ENCODE measurements around the gene FILIP1L. TPM values are rescaled to one million over a fixed set of nuclear protein-coding genes. Genes with fewer than 3 reads are reported as not detected.

FILIP1L gene
- total and polyA plus RNA-seq, 11 donors: 18.2 to 120 (median 77.3) TPM

GRCh38 chr3:99911433-99911832, 202.9 kb downstream of the FILIP1L start:
- WGBS, 4 donors: 71 to 92% (median 73%) methylated on average over 3 of the region's 3 CpGs
- TF ChIP-seq CTCF (IDR thresholded peaks at IDR 0.05) (no peak), POLR2A (IDR thresholded peaks at IDR 0.05) (no peak)
- H3K27me3 ChIP-seq: no peaks in the 10 kb centered on the region
- H3K4me1 ChIP-seq: peaks cover 0 to 6% (median 0%) of the 10 kb centered on the region in 12 donors
- intact Hi-C loops (cut with DNase I): no loop called here
- H3K9me3 ChIP-seq: no peaks in the 10 kb centered on the region
- H3K4me3 ChIP-seq: no peak overlapping the region
- DNase-seq (no peak), ATAC-seq (no peak)
- H3K27ac ChIP-seq: peak overlapping the region in 3 of 12 donors; percentile 10 to 37 (median 23)
- H3K36me3 ChIP-seq: no peaks in the 10 kb centered on the region

- Histone ChIP-seq H3K4me3 (no peak overlapping the region), H3K4me1 (peaks cover 0 to 6% (median 0%) of the 10 kb centered on the region in 12 donors), H3K27me3 (no peaks in the 10 kb centered on the region), H3K36me3 (no peaks in the 10 kb centered on the region), H3K9me3 (no peaks in the 10 kb centered on the region), H3K27ac (peak overlapping the region in 1 of 12 donors; percentile 10)
- ATAC-seq (peak in 1 of 4 donors; percentile 24), DNase-seq (no peak)
- intact Hi-C loops (cut with DNase I): no loop called here
- WGBS, 4 donors: 66 to 79% (median 72%) methylated on average over 4 of the region's 4 CpGs
- TF ChIP-seq POLR2A (IDR thresholded peaks at IDR 0.05) (no peak), CTCF (IDR thresholded peaks at IDR 0.05) (no peak)
These were observed 203.5 kb downstream of the FILIP1L start for GRCh38 chr3:99910752-99911290.

GRCh38 chr3:99909714-99910495, 204.4 kb downstream of the FILIP1L start:
- H3K36me3 ChIP-seq: no peaks in the 10 kb centered on the region
- intact Hi-C loops (cut with DNase I): no loop called here
- ATAC-seq: no peak

More at GRCh38 chr3:99909714-99910495, 204.4 kb downstream of the FILIP1L start:
- no peak overlapping the region for H3K4me3 ChIP-seq
- TF ChIP-seq CTCF (IDR thresholded peaks at IDR 0.05): no peak
- no peak for TF ChIP-seq POLR2A (IDR thresholded peaks at IDR 0.05)
- H3K4me1 ChIP-seq: peaks cover 0 to 6% (median 0%) of the 10 kb centered on the region in 12 donors
- DNase-seq: no peak
- H3K27ac ChIP-seq: peak overlapping the region in 1 of 12 donors; percentile 10
- no peaks in the 10 kb centered on the region for H3K9me3 ChIP-seq
- WGBS, 4 donors: 87 to 97% (median 91%) methylated on average over 3 of the region's 3 CpGs
- no peaks in the 10 kb centered on the region for H3K27me3 ChIP-seq

Data from heart left ventricle (tissue), 16 donors.